Mesenteric fat pad (tissue), 1 donor: ENCODE measurements around the gene FAM210A. TPM values are rescaled to one million over a fixed set of nuclear protein-coding genes. Genes with fewer than 3 reads are reported as not detected.
"Not testable (repeated sequence)": the region's sequence is repeated elsewhere in the genome, so short reads cannot be mapped to it uniquely, and the experiment has no call there.

Source experiments
- DNase-seq: peaks from one replicate; pipeline ENCODE4 v3.0.0-alpha.2; 2020; ENCODE audit warnings: low spot score
- total RNA-seq: library from RNA; stranded (reverse); fragmentation: NEBNext Ultra II Directional; extraction: Animal tissue kit (Norgen Biotek cat#: 25700); gene quantifications from one replicate; pipeline ENCODE4 v1.2.1, GENCODE V29; 2021
- donor health status: DM: yes; HTN: yes; CAD: no.

Gene FAM210A
- total RNA-seq, 1 donor from 2014 or later, result 17.3 TPM

DNA sequence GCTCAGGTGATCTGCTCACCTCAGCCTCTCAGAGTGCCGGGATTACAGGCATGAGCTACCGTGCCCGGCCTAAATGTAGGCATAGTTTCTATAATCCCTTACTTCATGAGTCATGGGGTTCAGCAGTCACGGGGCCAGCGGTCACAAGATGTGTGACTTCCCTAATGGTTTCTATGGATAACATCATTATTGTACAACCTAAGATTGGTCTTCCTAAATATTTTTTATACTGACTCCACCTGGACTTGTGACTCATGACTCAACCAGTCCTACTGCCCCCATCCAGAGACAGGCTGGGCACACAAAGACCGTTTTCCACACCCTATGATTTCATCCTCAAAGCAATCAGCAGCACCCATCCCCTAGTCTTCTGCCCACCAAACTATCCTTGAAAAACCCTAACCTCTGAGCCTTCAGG is 15.9 kb downstream of the FAM210A start:
- DNase-seq, result no peak

DNA sequence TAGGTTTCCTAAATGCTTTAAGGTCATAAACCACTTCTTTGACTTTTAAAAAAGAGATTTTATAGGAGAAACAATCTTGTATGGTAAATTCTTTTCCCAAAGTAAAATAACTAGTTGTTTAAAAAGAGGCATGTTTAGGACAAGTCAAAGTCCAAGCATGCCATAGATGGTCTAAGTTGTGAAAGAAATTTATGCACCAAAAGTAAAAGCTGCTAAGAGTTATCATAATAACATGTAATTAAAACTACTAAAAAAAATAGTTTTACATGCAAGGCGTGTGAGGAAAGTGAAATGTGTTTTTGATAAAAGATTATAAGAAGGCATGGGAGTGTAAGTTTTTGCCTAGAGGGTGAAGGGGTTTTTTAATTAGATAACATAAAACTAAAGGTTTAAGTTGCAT is 22.5 kb downstream of the FAM210A start:
- no peak for DNase-seq

DNA sequence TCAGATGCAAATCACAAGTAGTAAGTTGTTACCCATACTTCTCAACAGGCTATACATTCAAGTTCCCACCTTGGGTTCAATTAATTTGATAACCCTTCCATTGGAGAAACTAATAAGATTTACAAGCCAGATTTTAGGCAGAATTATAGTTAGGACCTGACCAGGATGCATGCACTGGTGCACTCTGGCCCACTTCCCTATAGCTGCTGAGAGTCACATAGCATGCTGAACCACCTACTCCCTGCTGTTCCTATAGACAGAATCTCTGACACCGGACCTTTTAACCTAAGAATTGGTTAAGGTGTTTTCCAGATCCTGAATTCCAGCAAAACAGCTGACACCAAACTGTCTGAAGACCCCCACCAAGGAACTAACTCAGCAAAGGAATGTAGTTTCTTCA is 26.2 kb downstream of the FAM210A start:
- no peak for DNase-seq

DNA sequence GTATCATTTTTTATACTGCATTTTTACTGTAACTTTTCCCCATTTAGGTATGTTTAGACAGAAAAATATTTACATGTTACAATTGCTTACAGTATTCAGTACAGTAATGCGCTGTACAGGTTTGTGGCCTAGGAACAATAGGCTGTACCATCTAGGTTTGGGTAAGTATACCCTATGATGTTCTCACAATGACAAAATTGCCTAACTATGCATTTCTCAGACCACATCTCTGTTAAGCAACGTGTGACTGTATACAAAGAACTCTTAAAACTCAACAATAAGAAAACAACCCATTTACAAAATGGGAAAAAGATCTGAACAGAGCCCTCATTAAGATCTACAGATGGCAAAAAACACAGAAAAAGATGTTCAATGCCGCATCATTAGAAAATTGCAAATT is 29.4 kb downstream of the FAM210A start:
- no peak for DNase-seq

DNA sequence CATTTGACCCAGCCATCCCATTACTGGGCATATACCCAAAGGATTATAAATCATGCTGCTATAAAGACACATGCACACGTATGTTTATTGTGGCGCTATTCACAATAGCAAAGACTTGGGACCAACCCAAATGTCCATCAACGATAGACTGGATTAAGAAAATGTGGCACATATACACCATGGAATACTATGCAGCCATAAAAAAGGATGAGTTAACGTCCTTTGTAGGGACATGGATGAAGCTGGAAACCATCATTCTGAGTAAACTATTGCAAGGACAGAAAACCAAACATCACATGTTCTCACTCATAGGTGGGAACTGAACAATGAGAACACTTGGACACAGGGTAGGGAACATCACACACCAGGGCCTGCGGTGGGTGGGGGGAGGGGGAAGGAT is 31.0 kb downstream of the FAM210A start:
- not testable (repeated sequence) for DNase-seq

DNA sequence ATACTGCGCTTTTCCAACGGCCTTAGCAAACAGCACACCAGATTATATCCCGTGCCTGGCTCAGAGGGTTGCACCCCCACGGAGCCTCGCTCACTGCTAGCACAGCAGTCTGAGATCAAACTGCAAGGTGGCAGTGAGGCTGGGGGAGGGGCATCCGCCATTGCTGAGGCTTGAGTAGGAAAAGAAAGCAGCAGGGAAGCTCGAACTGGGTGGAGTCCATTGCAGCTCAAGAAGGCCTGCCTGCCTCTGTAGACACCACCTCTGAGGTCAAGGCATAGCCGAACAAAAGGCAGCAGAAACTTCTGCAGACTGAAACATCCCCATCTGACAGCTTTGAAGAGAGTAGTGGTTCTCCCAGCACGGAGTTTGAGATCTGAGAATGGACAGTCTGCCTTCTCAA is 36.3 kb downstream of the FAM210A start:
- DNase-seq, result not testable (repeated sequence)

DNA sequence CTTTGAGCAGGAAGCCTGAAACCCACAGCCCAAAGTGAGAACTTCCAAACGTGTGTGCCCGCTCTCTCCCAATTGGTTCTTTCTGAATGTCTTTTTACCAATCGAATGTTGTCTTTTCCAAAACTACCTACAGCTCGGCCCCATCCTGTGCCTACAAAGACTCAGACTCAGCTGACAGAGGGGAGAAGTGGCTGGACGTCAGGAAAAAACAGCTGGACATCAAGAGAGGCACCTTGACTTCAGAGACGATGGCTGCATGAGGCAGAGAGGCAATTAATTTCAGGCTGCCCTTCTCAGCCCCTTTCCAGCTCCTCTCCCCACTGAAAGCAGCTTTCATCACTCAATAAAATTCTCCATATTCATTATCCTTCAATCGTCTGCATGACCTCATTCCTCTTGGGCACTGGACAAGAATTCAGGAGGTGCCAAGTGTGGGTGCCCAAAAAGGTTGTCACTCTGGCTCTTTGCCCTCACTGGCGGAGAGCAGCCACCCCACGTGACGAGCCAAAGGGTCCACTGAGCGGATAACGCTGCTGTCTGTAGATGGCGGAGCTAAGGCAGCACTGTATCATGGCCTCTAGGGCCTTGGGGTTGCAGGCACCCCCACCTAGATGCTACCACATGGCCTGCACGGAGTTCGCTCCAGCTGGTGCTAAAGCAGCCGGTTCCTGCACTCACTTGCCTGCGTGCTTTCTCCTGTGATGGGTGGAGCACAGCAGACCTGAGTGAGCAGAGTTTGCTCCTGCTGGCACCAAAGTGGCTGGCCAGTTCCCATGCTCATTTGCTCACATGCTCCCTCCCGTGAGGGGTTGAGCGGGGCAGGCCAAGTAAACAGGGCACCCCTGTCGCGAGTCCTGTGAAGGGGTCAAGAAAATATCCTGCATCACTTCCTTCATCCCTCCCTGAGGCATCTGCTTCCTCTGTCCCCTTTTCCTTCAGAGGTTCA is 37.9 kb downstream of the FAM210A start:
- no peak for DNase-seq

DNA sequence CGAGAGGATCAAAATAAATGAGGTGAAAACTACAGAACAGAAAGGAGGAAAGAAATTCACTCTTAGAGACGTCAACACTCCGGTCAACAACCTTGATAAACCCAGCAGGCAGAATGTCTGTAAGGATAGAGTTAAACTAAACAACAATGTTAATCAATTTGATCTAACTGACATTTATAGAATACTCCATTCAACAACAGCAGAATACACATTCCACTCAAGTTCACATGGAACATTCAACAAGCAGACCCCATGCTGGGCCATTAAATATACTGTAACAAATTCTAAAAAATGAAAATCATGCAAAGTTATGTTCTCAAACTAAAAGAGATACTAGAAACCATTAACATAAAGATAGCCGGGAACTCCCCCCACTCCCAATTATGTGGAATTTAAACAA is 41.8 kb downstream of the FAM210A start:
- no peak for DNase-seq

DNA sequence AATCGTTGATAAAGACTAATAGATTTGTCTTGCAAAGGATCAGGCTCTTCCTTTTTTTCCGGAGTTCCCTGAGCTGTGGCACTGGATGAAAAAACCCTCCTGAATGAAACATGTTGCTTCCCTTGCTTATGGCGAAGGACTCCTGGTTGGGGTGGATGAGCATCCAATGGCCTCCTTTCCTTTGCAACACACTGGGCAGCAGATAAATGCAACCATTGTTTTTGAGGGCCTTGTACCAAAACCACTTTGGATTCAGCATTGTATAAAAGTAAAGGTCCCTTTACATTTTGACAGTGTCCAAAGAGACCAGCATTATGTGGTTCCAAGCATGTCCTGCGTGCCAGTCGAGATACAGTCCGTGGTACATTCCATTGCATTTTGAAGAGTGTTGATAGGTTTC is 44.7 kb downstream of the FAM210A start:
- no peak for DNase-seq

DNA sequence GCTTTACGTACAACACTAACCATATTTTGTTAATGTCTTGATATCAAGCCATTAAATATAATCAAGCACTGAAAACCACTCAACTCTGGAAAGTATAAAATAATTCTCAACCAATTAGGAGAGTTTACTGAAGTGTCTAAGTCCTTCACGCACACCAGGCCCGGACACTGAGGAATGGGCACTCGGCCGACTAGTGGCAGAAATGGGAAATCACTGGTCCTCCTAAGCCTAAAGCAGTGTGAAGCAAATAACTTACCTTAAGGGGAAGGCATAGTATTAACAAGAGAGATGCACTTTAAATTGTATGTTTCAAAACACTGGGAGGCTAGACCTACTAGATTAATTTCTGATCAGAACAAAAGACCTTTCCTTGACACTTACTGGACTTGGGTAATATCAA is 45.7 kb downstream of the FAM210A start:
- no peak for DNase-seq

DNA sequence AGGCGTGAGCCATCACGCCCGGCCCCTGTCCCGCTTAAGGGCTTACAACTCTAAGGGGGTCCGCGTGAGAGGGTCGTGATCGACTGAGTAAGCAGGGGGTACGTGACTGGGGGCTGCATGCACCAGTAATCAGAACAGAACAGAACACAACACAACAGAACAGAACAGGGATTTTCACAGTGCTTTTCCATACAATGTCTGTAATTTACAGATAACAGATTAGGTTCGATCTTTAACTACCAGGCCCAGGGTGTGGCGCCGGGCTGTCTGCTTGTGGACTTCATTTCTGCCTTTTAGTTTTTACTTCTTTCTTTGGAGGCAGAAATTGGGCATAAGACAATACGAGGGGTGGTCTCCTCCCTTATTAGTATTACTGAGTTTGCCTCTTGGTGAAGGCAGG is 49.0 kb downstream of the FAM210A start:
- not testable (repeated sequence) for DNase-seq

DNA sequence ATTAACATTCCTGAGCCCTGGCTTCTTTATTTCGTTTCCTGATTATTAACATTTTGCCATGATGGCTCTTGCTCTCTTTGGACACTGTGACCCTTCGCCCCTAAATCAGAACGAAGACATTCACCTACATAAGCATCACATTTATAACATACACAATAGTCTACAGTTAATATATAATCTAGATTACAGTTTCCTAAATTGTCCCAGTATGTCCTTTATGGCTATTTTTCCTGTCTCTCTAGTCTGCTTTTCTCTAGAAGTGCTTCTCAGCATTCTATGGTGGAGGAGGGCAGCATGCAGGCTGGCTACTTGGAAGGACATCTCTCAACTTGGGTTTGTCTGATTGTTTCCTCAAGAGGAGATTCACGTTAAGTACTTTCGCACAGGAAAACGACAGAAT is 49.9 kb downstream of the FAM210A start:
- no peak for DNase-seq

DNA sequence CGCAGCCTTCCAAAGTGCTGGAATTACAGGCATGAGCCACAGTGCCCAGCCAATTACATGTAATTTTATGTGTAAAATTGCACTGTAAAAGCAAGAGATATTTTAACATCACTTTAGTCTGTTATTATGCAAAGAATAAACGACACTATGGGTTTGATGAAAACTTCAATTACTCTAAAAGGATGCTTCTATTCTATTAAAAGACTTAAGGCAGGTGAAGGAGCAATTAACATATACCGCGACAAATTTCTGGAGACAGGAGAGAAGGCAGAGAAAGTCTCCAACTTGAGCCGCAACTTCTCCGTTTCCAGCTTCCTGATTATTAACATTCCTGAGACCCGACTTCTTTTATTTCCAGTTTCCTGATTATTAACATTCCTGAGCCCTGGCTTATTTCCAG is 53.7 kb downstream of the FAM210A start:
- no peak for DNase-seq

DNA sequence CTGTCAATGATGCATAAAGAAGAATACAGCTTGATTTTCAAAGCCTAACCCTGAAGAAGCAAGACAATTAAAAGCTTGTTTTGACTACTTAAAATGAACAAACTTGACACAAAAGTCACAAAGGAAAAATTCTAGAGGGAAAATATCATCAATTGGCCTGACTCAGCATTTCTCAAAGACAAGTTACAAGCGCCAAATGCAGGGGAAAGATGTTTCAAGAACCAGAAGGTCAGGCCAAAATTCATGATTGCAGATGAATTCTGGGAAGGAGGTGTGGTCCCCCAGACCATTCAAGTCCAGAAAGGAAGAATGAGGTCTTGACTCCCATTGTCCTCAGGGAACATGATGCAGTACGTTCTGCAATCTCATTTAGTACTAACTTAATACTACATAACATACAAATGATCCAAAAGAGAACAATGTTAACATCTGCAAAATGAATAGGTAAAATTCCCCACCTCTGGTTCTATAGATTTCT is 64.5 kb downstream of the FAM210A start:
- no peak for DNase-seq

DNA sequence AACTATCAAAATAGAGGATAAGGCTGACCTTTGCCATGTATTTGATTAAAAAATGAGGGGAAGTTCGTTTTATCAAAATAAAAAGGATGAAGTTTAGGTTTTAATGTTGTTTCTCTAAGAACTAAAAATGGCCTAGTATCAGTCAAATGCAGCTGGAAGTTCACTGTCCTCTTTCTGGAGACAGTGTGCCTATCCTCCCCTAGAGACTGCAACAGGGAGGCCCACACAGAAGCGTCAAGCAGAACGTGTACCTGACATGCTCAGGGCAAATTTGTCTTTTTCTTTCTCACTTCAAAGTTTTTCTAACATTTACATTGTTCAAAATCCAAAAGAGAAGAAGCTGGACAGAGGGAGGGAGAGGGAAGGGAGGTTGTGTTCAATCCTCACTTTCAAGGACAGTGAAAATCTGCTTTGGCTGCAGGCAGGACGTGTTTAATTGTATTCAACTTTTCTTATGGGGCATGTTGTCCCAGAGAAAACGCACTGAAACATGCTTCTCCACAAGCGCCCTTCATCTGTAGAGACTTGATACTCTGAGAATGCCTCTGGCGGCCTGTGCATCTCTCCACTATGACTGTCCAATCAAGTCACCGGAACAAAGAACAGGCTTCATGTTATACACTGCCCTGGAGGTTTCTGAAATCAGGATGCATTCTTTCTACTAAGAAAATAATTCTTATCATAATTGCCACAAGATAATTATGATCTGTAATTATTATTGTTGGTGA is 65.1 kb downstream of the FAM210A start:
- no peak for DNase-seq

DNA sequence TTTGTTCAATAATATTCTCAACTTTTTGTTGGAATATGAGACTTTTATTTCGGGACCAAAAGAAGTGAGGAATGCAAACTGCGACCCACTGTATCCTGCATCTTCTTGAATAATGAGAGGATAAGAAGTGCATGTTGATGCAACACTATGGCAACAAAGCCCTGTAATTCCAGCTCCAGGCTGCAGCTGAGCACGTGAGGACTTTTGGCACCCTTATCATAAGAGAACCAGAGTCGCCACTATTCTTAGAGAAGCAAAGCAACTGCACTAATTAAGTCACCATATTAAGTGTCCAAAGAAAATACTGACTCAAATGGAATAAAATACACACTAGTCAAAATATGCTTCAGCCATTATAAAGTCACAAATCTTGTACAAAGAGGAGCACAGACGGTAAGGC is 65.8 kb downstream of the FAM210A start:
- no peak for DNase-seq

DNA sequence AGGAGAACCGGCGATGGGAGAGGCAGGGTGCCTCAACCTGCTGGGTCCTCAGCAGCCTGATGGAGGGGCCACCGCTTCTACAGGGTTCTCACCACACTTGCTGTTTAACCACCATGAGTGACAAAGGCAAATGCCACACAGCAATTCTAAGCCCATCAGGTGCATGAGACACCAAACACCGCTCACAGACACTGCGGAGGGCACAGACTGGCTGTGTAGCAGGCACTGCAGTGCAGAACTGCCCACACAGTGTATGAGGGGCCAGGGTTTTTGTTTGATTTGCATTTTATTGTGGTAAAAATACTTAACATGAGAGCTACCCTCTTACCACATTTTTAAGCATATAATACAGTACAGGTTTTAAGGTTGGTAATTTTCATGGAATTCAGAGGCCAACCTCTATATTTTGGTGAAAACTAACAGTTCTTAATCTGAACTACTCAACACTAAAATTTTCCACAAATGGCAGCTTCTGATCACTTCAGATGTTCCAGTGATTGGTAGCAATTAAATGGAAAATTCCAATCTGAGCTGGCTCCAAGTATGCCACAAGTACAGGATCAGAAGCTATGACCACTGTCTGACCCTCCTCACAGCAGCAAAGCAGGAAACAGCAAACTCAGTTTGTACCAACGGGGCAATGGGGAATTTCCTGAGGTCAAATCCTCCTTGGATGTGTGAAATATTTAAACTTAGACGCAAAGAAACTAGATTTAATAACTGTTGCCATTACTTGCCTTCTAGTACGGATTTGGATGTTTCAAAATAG is 67.7 kb downstream of the FAM210A start:
- no peak for DNase-seq

DNA sequence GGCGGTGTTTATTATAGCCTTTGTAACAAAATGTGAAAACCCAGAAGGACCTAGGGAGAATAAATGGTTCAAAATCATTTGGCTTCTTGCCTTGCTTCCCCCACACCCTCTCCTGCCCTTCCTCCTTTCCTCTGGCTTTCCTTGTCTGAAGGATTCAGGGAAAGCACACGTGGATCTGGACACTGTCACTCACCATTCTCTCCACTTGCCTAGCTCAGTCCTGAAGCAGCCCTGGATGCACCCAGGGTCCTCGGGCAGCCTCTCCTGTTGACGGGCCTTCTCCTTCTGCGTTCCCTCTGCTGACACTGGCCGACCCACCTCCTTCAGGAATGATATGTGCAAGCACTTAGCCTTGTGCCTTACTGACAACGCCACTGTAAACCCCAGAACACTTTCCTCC is 68.4 kb downstream of the FAM210A start:
- DNase-seq, result no peak

DNA sequence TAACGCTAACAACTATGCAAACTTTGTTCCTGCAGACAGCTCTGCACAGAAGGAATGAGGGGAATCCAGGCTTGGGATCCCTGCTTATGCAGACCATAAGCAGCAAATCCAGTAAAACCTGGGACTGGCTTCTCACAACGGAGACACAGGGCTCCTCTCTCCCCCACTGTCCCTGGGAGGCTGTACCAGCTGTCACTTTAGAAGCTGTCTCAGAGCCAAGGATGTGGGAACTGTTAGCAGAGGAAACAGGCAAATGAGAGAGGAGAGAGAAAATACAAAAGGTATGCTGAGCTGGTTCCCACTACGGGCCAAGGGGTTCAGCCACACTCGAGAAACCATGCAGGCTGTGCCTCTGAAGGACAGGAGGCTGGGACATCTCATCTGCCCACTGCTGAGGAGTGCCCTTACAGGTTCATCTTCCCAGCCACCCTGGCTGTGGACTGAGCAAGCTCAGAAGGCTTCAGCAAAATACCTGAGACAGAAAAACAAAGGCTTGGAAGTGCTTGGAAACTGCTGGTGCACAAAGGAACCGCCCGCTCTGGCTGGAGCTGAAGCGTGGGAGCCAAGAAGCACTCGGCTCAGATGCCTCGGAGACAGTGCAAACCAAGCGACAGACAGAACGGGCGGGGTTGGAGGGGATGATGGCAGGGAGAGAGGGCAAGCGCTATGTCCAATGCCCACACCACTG is 72.5 kb downstream of the FAM210A start:
- DNase-seq, result no peak

DNA sequence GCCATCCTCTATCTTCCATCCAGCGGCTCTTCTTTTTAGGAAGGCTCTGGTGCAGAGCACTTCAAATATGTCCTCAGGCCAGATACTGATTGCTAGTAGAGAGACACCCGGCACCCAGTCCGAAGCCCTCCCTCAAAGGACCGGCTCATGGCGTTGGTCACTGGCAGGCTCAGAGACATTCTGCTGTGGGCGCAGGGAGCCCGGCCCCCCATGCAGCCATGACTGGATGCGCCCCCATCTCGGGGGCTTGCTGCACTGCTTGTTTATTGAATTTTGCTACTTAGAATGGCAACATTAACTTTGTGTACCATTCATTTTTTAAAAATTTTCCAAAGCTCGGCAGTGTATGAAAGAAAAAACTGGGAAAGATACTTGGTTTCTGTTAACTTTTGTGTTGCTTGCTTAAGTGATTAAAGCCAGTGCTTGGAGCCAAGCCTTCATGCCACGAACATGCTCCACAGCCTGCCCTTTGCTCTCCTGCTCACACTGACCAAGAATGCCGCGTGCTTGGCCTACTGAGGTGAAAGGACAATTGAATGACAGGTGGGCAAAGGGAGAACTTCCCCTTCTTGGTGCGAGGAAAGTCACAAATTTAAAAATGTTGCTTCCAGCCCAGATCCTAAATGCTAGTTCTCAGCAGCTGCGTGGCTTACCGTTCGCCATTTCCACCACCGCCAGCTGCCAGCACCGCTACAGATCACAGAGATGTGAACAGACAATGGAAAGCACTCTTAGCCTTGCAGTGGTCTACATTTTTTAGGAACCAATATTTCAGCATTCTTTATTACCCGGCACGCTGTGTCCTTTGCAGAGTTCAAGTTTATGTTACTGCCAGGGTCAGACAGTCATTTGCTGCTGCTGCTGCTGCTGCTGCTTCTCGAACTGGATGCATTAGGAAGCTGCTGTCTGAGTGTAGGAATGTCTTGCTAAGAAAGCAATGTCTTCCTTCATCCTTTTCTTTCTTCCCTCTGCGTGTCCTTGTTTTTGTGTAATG is 76.7 kb downstream of the FAM210A start:
- DNase-seq, result no peak
